Dermis blood vessel endothelial cell (primary cell): ENCODE measurements around the gene MRPS14. TPM values are rescaled to one million over a fixed set of nuclear protein-coding genes. Genes with fewer than 3 reads are reported as not detected.

Experiments
- DNase-seq: peaks from one replicate; pipeline ENCODE4 v3.0.0; 2010
- total RNA-seq: library from RNA; depleted of rRNA; stranded (reverse); fragments of >200 nt; gene quantifications from 2 replicates; pipeline ENCODE4 v1.2.3, GENCODE V29; 2014

Gene MRPS14
- total RNA-seq, 1 donor from 2014 or later = 27.4 TPM

- peak; percentile 73 for DNase-seq
These were observed 40.1 kb downstream of the MRPS14 start for GRCh38 chr1:174982971-174983689.

- DNase-seq = no peak
These were observed 46.7 kb downstream of the MRPS14 start for GRCh38 chr1:174976436-174977108.

DNA sequence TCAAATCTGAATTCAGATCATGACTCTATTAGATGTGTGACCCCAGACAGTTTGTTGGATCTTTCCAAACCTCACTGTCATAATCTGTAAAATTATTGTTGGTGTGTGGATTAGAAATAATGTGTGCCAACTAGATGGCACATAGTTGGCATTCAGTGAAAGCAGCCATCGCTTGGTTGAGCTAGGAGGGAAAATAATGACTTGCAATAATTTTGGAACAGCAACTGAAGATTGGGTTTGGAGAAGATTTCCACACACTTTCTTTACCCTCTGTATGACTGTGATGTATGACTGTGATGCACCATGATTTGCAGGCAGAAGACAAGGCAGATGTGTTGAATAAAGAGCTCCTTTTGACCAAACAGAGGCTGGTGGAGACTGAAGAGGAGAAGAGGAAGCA is 47.5 kb downstream of the MRPS14 start:
- DNase-seq = no peak

DNA sequence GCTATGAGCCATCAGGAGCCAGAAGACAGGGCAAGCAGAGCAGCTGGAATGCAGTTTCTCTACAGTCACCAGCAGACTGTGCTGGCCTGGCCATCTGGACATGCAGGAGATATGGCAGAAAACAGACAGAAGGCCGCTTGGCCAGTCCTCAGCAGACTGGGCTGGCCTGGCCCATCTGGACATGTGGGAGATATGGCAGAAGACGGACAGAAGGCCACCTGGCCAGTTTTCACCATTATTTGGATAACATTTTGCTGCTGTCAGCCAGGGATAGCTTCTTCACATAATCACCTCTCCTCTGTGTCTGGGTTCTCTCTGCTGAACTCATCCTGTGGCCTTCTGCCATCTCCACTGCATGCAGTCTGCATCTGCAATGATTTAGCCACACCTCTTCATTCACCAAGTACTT is 48.5 kb downstream of the MRPS14 start:
- no peak for DNase-seq

DNA sequence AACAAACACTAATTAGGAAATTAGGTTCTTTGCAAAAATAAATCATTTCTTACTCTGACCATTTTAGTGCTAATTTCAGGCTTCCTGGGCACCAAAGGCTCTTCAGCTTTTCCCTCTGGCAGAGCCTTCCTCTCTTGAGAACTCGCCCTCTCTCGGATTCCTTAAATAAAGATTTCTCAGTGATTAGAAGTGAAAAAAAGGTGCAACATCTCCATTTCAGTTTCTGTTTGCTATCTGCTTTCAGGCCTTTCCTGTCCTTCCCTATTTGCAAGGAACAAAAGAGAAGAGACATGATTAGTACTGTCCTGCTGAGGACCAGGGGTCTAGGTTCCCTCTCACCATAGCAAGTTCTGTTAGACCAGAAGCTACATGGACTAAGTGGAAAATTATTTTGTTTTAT is 51.3 kb downstream of the MRPS14 start:
- DNase-seq = no peak

DNA sequence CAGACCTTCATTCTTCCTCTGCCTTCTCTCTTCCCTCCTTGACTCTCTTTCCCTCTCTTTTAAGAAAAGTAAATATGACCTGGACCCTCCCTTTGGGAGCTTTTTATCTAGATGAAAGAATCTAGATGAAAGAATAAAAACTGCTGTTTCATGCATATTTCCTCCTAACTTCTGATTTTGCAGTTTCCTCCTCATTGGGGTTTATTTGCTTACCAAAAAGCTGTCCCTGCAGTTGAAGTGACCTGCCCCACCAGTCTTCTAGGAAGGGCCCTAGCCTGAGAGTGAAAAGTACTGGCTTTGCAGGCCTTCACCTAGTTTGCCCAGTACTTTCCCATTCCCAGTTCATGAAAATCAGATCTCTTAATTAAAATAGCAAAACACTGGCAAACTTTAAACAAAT is 51.8 kb downstream of the MRPS14 start:
- no peak for DNase-seq

- DNase-seq = no peak
These were observed 53.2 kb downstream of the MRPS14 start for GRCh38 chr1:174969977-174970376.

DNA sequence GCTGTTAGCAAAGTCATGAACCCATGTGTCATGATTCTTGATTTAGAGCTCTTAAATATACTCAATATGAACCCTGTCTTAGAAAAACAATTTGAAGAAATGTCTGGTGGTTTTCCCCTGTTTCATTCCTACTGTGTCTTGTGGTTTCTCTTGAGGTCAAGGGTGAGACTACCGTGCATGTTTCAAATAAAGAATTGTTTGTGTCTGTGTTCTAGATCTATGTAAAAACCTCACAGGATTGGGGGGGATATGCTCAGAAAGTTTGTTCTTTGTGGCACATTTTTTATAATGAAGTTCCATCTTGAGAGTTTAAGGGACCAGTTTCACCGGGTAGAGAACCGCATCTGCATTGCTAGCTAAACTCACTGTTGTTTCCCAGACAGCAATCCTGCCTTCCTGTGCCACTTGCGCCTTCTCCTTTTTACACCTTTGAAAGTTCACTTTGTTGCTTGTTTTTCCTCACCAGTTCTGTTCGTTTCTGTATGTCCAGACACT is 54.4 kb downstream of the MRPS14 start:
- DNase-seq = peak; percentile 50

DNA sequence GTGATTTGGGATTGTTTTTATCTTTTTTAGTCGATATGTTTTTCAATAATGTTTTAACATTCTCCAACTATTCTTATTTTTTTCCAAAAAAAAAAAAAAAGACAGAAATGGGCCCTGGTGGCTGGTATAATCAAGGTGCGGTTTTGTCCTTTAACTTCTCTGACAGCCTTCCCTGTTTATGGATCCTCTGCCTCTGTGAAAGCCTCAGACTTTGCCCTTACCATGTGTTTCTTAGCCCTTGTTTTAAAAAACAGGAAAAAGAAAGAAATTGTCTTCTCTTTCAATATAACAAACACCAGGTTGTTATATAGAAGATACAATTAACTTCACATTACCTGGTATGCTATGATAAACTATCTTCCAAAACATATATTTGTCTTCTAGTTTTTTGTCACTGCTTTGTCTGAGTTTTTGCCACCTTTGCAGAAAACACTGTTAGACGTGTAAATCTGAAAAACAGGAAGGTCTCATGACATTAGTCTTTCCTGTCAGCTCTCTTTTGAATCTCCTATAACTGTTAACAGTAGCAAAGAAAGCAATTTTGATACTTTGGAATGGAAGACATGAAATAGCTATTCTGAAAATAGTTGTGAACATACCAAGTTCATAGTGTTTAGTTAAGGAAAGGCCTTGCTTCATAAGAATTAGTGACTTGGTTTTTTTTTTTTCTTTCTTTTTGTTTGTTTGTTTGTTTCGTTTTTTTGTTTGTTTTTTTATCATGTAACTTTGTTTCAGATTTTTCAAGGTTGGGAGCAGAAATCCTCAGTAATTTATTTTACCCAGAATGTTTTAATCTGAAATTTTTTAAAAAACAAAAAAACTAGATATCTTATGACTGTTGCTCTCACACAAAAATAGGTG is 55.1 kb downstream of the MRPS14 start:
- DNase-seq = peak; percentile 40

GRCh38 chr1:174966008-174966572 is 57.1 kb downstream of the MRPS14 start:
- DNase-seq = no peak

GRCh38 chr1:174965362-174966007 is 57.7 kb downstream of the MRPS14 start:
- DNase-seq = no peak

GRCh38 chr1:174964972-174965361 is 58.3 kb downstream of the MRPS14 start:
- no peak for DNase-seq

- no peak for DNase-seq
These were observed 58.8 kb downstream of the MRPS14 start for GRCh38 chr1:174964261-174964971.

DNA sequence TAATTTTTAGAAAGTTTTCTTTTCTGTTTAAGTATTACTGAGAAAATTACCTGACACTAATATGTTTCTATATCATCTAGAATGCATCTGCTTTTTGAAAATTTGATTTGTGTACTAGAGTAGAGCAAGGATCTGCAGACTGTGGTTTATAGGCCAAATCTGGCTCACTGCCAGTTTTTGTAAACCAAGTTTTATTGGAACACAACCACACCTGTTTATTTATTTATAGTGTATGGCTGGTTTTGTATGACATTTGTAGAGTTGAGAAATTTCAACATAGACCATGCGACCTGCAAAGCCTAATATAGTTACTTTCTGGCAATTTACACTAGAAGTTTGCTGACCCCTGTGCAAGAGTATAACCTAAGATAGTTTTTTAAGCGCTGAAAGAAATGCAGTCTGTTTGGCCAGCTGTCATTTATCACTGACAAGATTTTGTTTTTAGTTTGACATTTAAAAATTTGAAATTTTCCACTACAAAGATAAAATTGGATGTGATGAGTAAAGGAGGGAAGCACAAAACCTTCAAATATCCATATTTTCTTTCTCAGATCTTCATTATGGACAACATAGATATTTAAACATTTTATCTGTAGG is 59.6 kb downstream of the MRPS14 start:
- no peak for DNase-seq

Other genes with a start within 250 kb of the MRPS14 start
- 266 and 537 TPM in 2 replicates for gene CACYBP, start 23.5 kb downstream of the MRPS14 start, total RNA-seq
- gene TNN, start 44.4 kb upstream of the MRPS14 start, total RNA-seq = not detected in 2 replicates
- gene KIAA0040, start 169.4 kb upstream of the MRPS14 start, total RNA-seq = 20.8 and 25.7 TPM in 2 replicates